ENCODE measurements around the gene ZNF496. TPM values are rescaled to one million over a fixed set of nuclear protein-coding genes. Genes with fewer than 3 reads are reported as not detected.

ZNF496 gene
- total RNA-seq, 4 donors from 2014 or later = 8.8 to 48.0 (median 29.8) TPM

DNA sequence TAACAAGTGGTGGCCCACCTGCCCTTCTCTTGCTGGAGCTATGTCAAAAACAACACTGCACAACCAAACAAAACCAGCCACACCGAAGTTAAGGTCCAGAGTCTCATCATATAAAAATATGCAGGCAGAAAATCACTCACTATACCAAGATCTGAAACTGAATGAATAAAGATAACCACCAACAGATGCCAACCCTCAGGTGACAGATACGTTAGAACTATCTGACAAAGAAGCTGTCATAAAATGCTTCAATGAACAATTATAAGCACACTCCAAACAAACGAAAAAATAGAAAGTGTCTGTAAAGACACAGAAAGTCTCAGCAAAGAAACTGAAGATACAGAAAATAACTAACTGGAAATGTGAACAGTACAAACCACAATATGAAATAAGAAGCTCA lies 14.0 kb downstream of the ZNF496 start:
- TF ChIP-seq, protein P1, sequence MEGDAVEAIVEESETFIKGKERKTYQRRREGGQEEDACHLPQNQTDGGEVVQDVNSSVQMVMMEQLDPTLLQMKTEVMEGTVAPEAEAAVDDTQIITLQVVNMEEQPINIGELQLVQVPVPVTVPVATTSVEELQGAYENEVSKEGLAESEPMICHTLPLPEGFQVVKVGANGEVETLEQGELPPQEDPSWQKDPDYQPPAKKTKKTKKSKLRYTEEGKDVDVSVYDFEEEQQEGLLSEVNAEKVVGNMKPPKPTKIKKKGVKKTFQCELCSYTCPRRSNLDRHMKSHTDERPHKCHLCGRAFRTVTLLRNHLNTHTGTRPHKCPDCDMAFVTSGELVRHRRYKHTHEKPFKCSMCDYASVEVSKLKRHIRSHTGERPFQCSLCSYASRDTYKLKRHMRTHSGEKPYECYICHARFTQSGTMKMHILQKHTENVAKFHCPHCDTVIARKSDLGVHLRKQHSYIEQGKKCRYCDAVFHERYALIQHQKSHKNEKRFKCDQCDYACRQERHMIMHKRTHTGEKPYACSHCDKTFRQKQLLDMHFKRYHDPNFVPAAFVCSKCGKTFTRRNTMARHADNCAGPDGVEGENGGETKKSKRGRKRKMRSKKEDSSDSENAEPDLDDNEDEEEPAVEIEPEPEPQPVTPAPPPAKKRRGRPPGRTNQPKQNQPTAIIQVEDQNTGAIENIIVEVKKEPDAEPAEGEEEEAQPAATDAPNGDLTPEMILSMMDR (IDR thresholded peaks at IDR 0.05; ENCODE audit: low read depth) = no peak

DNA sequence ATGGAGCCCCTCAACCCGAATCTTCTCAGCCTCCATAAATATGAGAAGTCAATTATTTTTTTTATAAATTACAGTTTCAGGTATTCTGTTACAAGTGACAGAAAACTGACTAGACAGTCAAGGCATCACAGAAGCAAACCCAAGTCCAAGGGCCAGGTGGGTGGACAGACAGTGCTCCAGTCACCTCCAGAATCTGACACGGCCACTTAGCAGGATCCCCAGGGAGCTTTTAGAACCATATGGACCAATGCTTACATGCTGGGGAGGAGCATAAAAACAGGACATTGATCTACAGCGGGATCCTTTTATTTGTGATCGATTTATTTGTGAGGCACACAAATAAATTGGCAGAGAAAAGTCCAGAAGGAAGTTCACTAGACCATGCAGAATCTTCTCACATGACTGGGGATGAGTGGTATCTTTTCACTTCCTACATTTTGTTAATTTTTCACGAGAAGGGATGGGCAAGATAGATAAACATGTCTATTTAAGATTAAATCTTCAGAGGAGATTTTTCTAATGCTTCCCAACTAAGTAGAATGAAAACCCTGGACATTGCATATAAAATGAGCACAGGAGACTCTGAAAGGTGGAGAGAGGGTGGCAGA lies 15.0 kb downstream of the ZNF496 start:
- TF ChIP-seq, protein P1 (IDR thresholded peaks at IDR 0.05; ENCODE audit: low read depth) = no peak

DNA sequence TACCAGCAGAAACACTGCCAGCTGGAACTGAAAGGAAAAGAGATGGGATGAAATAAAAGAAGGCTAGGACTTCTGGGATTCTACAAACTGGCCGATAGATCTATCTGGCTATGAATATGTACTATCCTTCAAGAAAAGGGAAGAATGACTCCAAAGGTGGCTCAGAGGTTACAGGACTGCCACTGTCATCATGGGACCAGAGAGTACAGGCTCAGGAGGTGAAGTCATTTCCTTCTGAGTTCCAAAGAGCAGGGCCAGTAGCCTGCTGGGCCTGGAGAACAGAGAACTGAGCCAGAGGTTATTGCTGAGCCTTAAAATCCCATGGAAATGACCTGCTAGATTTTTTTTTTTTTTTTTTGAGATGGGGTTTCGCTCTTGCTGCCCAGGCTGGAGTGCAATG lies 27.6 kb downstream of the ZNF496 start:
- TF ChIP-seq, protein P1 (IDR thresholded peaks at IDR 0.05; ENCODE audit: low read depth) = no peak

DNA sequence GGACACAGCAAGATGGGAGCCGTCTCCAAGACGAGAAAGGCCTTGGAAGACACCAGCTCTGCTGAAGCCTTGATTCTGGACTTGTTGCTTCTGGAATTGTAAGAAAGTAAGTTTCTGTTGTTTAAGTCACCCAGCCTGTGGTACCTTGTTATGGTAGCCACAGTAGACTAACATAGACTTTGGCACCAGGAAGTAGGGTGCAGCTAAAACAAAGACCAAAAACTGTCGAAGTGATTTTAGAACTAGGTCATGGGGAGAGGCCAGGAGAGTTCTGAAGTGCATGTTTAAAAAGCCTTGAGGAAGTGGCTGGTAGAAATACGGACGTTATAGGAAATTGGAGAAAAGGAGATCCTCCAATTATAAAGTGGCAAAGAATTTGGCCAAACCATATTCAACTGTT lies 28.5 kb downstream of the ZNF496 start:
- TF ChIP-seq, protein P1 (IDR thresholded peaks at IDR 0.05; ENCODE audit: low read depth) = no peak

DNA sequence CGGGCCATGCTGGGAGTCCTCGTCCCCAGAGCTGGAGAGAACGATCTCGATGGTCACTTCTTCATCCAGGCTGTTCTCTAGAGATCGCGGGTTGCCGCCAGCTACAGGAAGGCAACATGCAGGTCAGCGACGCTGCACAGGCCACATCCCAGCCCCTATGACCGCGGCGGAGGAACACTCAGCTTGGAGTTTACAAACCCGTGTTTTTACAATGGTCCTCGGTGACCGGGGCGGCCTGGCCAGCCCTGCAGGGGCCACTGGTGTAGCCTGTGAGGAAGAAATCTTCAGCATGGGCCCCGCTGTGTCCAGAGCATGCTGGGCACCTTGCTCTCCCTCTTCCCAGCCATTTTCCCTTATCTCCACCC lies 30.5 kb downstream of the ZNF496 start:
- TF ChIP-seq, protein P1 (IDR thresholded peaks at IDR 0.05; ENCODE audit: low read depth) = no peak

DNA sequence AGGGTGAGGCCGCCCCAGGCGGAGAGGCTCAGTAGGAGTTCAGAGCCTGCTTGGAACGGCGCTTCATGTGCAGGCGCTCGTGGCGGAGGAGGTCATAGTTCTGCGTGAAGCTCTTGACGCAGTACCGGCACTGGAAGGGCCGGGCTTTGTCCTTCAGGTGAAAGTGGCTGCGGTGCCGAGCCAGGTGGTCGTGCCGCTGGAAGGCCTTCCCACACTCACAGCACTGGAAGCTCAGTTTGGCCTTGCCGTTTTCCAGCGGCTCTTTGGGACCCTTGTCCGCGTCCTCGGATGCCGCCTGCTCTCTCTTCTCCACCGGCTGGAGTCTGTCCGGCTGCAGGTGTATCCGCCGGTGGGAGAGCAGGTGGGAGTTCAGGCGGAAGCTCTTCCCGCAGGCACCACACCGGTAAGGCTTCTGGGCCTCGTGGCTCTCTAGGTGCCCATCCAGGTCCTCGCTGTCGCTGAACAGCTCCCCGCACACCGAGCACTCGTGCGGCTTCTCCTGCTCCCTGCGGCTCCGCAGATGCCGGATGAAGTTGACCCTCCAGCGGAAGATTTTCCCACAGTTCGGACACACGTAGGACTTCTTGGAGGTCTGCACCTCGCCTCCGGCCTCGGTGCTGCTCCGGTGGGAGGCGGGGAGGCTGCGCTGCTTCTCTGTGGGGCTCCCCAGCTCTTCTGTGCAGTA lies 31.0 kb downstream of the ZNF496 start:
- TF ChIP-seq, protein P1 (IDR thresholded peaks at IDR 0.05; ENCODE audit: low read depth) = no peak

DNA sequence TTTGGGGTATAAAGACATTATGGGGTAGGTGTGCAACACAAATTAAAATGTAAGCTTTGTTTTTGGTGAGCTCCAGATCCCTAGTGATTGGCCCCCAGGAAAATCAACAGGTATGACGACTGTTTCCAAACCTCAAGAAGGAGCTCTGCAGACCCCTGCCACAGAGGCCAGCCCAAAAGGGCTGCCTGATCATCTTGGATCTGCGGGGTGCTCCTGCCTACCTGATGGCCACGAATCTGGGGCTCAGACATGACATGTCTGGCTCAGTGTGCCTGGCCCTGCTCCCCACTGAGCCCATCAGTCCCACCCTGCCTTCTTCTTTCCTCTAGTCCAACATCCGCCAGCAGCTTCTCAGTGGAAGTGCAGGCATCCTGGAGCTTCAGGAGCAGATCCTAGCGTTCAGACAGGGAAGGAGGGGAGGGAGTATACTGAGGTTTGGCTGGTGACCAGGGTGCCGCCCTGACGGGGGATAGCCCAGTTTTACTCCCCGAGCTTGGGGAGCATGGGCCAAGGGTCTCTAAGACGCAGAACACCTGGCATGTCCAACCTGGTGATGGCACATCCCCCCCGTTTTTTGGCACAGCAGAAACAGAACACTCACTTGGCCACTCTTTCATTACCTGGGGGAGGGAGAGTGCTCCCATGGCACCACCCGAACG lies 31.8 kb downstream of the ZNF496 start:
- TF ChIP-seq, protein P1 (IDR thresholded peaks at IDR 0.05; ENCODE audit: low read depth) = no peak
